Measurements from ENCODE around the gene PARM1.

PARM1 gene

DNA sequence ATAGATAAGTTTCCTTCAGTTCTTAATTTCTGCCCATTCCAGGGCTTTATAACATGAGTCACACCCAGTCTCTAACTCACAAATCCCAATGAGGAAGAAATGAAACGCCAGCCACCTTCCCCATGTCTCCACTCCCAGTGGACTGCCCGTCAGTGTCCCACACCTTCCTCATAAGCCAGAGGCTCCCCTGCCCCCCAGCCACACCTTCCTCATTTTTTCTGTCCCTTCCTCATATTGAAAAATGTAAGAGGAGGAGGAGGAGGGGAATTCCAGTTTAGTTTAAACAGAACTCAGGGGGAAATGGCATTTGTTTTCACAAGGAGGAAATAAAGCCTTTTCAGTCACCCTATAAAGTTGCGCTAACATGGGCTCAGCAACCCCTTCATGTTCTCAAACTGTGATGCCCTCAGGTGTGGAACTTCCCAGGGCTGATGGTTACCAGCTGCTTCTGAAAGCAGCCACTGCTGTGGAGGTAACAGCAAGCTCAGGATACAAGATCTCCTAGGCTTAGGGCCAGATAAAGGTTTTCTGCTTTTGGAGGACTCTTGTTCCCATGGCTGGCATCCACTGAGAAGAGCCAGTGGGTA is 97.8 kb downstream of the PARM1 start:
- no peak overlapping the region for H2AFZ ChIP-seq (ENCODE audit: low read depth, low read length)
- no peak overlapping the region for H3K4me3 ChIP-seq (ENCODE audit: low read length)
- H3K36me3 ChIP-seq (ENCODE audit: insufficient read depth, low read length) = no peaks in the 10 kb centered on the region
- no peaks in the 10 kb centered on the region for H3K27me3 ChIP-seq (ENCODE audit: insufficient read depth, low read length)
- peaks cover 22% of the 10 kb centered on the region for H3K4me1 ChIP-seq (ENCODE audit: insufficient read depth, low read length)
- H3K9me3 ChIP-seq (ENCODE audit: low read length) = no peaks in the 10 kb centered on the region

GRCh38 chr4:75031775-75032174 is 98.9 kb downstream of the PARM1 start:
- Histone ChIP-seq H3K36me3 (ENCODE audit: insufficient read depth, low read length) (no peaks in the 10 kb centered on the region), H2AFZ (ENCODE audit: low read depth, low read length) (no peak overlapping the region), H3K9me3 (ENCODE audit: low read length) (no peaks in the 10 kb centered on the region), H3K4me3 (ENCODE audit: low read length) (no peak overlapping the region), H3K27me3 (ENCODE audit: insufficient read depth, low read length) (no peaks in the 10 kb centered on the region), H3K4me1 (ENCODE audit: insufficient read depth, low read length) (peaks cover 22% of the 10 kb centered on the region)

DNA sequence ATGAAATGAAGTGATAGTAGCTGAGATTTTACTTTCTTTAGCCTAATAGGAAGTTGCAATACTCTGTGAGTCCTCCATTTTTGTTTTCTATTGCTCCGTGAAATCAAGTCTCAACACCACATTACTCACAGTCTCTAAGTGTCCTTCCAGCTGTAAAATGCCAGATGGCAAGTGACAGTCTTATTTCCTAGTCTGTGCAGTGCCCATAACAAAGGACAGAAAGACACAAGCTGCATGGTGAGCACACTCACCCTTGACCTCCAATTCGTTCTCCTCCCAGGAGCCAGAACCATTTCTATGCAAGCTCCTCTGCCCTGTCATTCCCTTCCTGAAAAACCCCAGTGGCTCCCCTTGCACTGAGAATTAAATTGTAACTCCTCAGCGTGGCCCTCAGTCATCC is 101.6 kb downstream of the PARM1 start:
- Histone ChIP-seq H3K9me3 (ENCODE audit: low read length) (no peaks in the 10 kb centered on the region), H3K27me3 (ENCODE audit: insufficient read depth, low read length) (no peaks in the 10 kb centered on the region), H3K36me3 (ENCODE audit: insufficient read depth, low read length) (no peaks in the 10 kb centered on the region), H3K4me1 (ENCODE audit: insufficient read depth, low read length) (peaks cover 27% of the 10 kb centered on the region), H3K4me3 (ENCODE audit: low read length) (no peak overlapping the region), H2AFZ (ENCODE audit: low read depth, low read length) (no peak overlapping the region)

- Histone ChIP-seq H3K4me1 (ENCODE audit: insufficient read depth, low read length) (peaks cover 27% of the 10 kb centered on the region), H3K9me3 (ENCODE audit: low read length) (no peaks in the 10 kb centered on the region), H2AFZ (ENCODE audit: low read depth, low read length) (no peak overlapping the region), H3K36me3 (ENCODE audit: insufficient read depth, low read length) (no peaks in the 10 kb centered on the region), H3K27me3 (ENCODE audit: insufficient read depth, low read length) (no peaks in the 10 kb centered on the region), H3K4me3 (ENCODE audit: low read length) (no peak overlapping the region)
These were observed 102.4 kb downstream of the PARM1 start for GRCh38 chr4:75035321-75035720.

GRCh38 chr4:75036046-75036830 is 103.3 kb downstream of the PARM1 start:
- H3K4me3 ChIP-seq (ENCODE audit: low read length) = no peak overlapping the region
- H2AFZ ChIP-seq (ENCODE audit: low read depth, low read length) = no peak overlapping the region
- no peaks in the 10 kb centered on the region for H3K36me3 ChIP-seq (ENCODE audit: insufficient read depth, low read length)
- H3K9me3 ChIP-seq (ENCODE audit: low read length) = no peaks in the 10 kb centered on the region
- H3K4me1 ChIP-seq (ENCODE audit: insufficient read depth, low read length) = peaks cover 27% of the 10 kb centered on the region
- H3K27me3 ChIP-seq (ENCODE audit: insufficient read depth, low read length) = no peaks in the 10 kb centered on the region

- Histone ChIP-seq H3K4me1 (ENCODE audit: insufficient read depth, low read length) (peaks cover 23% of the 10 kb centered on the region), H3K36me3 (ENCODE audit: insufficient read depth, low read length) (no peaks in the 10 kb centered on the region), H2AFZ (ENCODE audit: low read depth, low read length) (no peak overlapping the region), H3K27me3 (ENCODE audit: insufficient read depth, low read length) (no peaks in the 10 kb centered on the region), H3K9me3 (ENCODE audit: low read length) (no peaks in the 10 kb centered on the region), H3K4me3 (ENCODE audit: low read length) (no peak overlapping the region)
These were observed 104.3 kb downstream of the PARM1 start for GRCh38 chr4:75037252-75037651.

- Histone ChIP-seq H3K9me3 (ENCODE audit: low read length) (no peaks in the 10 kb centered on the region), H3K4me1 (ENCODE audit: insufficient read depth, low read length) (peaks cover 23% of the 10 kb centered on the region), H3K27me3 (ENCODE audit: insufficient read depth, low read length) (no peaks in the 10 kb centered on the region), H2AFZ (ENCODE audit: low read depth, low read length) (no peak overlapping the region), H3K4me3 (ENCODE audit: low read length) (no peak overlapping the region), H3K36me3 (ENCODE audit: insufficient read depth, low read length) (no peaks in the 10 kb centered on the region)
These were observed 105.5 kb downstream of the PARM1 start for GRCh38 chr4:75038376-75038775.

- no peaks in the 10 kb centered on the region for H3K9me3 ChIP-seq (ENCODE audit: low read length)
- H3K36me3 ChIP-seq (ENCODE audit: insufficient read depth, low read length) = no peaks in the 10 kb centered on the region
- peaks cover 5% of the 10 kb centered on the region for H3K4me1 ChIP-seq (ENCODE audit: insufficient read depth, low read length)
- no peaks in the 10 kb centered on the region for H3K27me3 ChIP-seq (ENCODE audit: insufficient read depth, low read length)
- H3K4me3 ChIP-seq (ENCODE audit: low read length) = no peak overlapping the region
- no peak overlapping the region for H2AFZ ChIP-seq (ENCODE audit: low read depth, low read length)
These were observed 107.8 kb downstream of the PARM1 start for GRCh38 chr4:75040703-75041102.

GRCh38 chr4:75042601-75043208 is 109.8 kb downstream of the PARM1 start:
- Histone ChIP-seq H3K4me3 (ENCODE audit: low read length) (no peak overlapping the region), H2AFZ (ENCODE audit: low read depth, low read length) (no peak overlapping the region), H3K4me1 (ENCODE audit: insufficient read depth, low read length) (no peaks in the 10 kb centered on the region), H3K27me3 (ENCODE audit: insufficient read depth, low read length) (no peaks in the 10 kb centered on the region), H3K9me3 (ENCODE audit: low read length) (no peaks in the 10 kb centered on the region), H3K36me3 (ENCODE audit: insufficient read depth, low read length) (no peaks in the 10 kb centered on the region)

- no peaks in the 10 kb centered on the region for H3K36me3 ChIP-seq (ENCODE audit: insufficient read depth, low read length)
- no peaks in the 10 kb centered on the region for H3K4me1 ChIP-seq (ENCODE audit: insufficient read depth, low read length)
- H3K9me3 ChIP-seq (ENCODE audit: low read length) = no peaks in the 10 kb centered on the region
- H3K4me3 ChIP-seq (ENCODE audit: low read length) = no peak overlapping the region
- no peak overlapping the region for H2AFZ ChIP-seq (ENCODE audit: low read depth, low read length)
- no peaks in the 10 kb centered on the region for H3K27me3 ChIP-seq (ENCODE audit: insufficient read depth, low read length)
These were observed 113.3 kb downstream of the PARM1 start for GRCh38 chr4:75046226-75046625.

GRCh38 chr4:75046641-75047040 is 113.7 kb downstream of the PARM1 start:
- Histone ChIP-seq H2AFZ (ENCODE audit: low read depth, low read length) (no peak overlapping the region), H3K4me1 (ENCODE audit: insufficient read depth, low read length) (no peaks in the 10 kb centered on the region), H3K27me3 (ENCODE audit: insufficient read depth, low read length) (no peaks in the 10 kb centered on the region), H3K36me3 (ENCODE audit: insufficient read depth, low read length) (no peaks in the 10 kb centered on the region), H3K9me3 (ENCODE audit: low read length) (no peaks in the 10 kb centered on the region), H3K4me3 (ENCODE audit: low read length) (no peak overlapping the region)

GRCh38 chr4:75048208-75048879 is 115.4 kb downstream of the PARM1 start:
- Histone ChIP-seq H3K4me1 (ENCODE audit: insufficient read depth, low read length) (no peaks in the 10 kb centered on the region), H3K9me3 (ENCODE audit: low read length) (no peaks in the 10 kb centered on the region)

GRCh38 chr4:75051431-75051830 is 118.5 kb downstream of the PARM1 start:
- Histone ChIP-seq H3K4me1 (ENCODE audit: insufficient read depth, low read length) (no peaks in the 10 kb centered on the region), H3K9me3 (ENCODE audit: low read length) (no peaks in the 10 kb centered on the region), H3K36me3 (ENCODE audit: insufficient read depth, low read length) (no peaks in the 10 kb centered on the region), H3K4me3 (ENCODE audit: low read length) (no peak overlapping the region), H3K27me3 (ENCODE audit: insufficient read depth, low read length) (no peaks in the 10 kb centered on the region), H2AFZ (ENCODE audit: low read depth, low read length) (no peak overlapping the region)

More at GRCh38 chr4:75048208-75048879, 115.4 kb downstream of the PARM1 start:
- no peak overlapping the region for H2AFZ ChIP-seq (ENCODE audit: low read depth, low read length)
- H3K4me3 ChIP-seq (ENCODE audit: low read length) = no peak overlapping the region
- no peaks in the 10 kb centered on the region for H3K27me3 ChIP-seq (ENCODE audit: insufficient read depth, low read length)
- no peaks in the 10 kb centered on the region for H3K36me3 ChIP-seq (ENCODE audit: insufficient read depth, low read length)

Measured in neuron (in vitro differentiated cells).